GM18526 (cell line): ENCODE data around the gene SYCE3.

Experiments
- POLR2A ChIP-seq: IDR thresholded peaks from 3 replicates; pipeline ENCODE4 v1.6.1; 2011; ENCODE audit not compliant: insufficient read length; ENCODE audit errors: extremely low read depth

The SYCE3 gene

DNA sequence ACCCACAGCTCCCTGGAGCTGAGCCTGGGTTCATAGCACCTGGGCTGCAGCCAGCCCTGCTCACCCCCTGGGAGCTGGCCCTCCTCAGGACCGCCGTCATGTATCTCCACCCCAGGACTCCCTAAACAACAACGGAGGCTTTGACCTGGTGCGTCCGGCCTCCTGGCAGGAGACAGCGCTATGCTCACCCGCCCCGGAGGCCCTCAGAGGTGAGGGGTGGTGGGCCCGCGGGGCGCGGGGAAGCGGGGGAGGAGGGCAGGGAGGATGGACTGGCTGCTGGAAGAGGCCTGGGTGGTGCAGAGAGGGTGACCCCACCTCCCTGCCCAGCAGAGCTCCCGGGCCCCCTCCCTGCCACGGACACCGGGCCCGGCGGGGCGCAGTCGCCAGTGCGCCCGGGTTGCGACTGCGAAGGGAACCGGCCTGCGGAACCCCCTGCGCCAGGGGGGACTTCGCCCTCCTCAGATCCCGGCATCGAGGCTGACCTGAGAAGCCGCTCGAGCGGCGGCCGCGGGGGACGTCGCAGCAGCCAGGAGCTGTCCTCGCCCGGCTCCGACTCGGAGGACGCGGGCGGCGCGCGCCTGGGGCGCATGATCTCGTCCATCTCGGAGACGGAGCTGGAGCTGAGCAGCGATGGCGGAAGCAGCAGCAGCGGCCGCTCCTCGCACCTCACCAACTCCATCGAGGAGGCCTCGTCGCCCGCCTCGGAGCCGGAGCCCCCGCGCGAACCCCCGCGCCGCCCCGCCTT, 41.0 kb upstream of the SYCE3 start:
- TF ChIP-seq POLR2A, result no peak

DNA sequence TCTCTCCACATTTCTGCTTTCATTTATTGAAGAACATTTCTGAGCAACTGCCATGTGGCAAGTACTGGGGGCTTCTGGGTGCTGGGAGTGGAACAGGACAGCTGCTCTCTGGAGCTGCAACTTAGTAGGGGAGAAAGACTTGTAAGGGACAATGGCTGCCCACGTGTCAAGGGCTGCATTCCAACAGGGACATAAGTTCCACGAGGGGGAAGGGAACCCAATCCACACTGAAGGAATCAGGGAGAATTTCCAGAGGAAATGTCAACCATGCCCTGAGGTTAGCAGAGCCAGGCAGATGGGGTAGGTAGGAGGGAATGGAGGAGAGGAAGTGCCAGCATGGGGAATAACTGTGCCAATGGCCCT, 39.6 kb upstream of the SYCE3 start:
- TF ChIP-seq POLR2A, result no peak

DNA sequence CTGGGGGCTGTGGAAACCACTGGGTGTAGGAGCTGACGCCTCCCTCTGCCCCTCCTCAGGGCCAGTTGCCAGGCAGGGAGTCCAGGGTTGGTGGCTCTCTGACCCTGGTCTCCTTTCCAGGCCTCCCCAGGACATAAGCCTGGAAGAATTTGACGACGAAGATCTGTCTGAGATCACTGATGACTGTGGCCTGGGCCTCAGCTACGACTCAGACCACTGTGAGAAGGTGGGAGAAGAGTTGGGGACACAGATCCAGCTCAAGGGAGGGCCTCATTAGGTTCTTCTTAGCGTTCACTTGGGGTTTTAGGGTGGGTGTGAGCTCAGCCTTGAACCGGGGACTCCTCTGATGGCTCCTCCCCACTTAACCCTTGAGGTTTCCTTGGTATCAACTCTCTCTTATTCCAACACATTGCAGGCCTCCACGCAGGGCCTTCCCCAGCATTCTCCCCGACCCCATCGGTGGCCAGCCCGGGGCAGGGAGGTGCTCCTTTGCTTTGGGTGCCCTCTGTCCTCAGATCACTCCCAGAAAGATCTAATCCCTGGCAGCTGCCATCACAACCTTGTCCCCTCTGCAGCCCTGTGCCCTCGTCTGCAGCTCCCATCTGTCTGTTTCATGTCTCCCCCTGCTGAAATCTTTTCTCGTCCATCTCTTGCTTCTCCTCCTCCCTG, 39.1 kb upstream of the SYCE3 start:
- no peak for TF ChIP-seq POLR2A

DNA sequence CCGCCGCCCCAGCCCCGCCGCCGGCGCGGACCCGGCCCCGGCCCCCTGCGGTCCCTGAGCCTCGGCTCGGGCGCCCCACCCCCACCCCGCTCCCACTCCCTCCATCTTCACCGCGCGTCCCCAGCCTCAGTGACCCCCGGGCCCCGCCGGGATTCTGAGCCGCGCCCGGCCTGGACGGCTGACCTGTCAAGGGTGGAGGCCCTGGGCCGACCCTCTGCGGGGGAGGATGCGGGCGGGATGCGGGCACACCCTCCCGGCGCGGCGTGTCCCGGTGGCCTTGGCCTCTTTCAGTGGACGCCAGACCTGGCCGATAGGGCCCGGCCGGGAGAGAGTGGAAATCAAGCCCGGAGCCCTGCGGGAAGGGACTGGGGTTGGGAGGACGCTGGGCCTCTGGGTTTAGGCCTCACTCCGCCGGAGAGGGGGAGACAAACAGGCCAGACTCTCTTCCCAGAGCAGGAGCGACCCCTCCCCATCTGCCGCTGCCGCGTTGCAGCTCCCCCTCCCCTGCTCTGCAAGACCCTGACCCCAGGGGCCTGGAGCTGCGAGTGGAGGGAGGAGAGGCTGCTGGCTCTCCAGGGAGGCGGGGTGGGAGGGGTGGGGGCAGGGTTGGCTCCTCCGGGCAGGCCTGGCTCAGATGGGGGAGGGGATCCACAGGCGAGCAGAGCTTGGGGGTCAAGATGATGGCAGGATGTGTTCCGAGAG, 38.4 kb upstream of the SYCE3 start:
- no peak for TF ChIP-seq POLR2A

DNA sequence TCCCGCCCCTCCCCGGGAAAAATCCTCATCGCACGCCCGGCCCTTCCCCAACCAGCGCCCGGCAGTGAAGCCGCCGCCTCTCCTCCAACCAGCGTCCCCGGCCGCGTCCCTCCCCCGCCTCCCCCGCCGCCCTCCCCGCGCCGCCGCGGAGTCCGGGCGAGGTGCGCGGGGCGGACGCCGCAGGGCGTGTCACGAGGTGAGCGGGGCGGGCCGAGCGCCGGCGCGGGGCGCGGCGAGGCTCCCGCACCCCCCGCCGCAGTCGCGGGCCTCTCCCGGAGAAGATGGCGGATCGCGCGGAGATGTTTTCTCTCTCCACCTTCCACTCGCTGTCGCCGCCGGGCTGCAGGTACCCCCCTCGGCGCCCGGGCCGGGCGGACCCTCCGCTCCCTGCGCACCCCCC, 37.8 kb upstream of the SYCE3 start, which contains the start of gene MAPK8IP2:
Gene MAPK8IP2 (plus strand): TSS at position 256 of the 400 bp plus-strand sequence. CDS start 26 bp downstream, at position 282.
- TF ChIP-seq POLR2A, result no peak

DNA sequence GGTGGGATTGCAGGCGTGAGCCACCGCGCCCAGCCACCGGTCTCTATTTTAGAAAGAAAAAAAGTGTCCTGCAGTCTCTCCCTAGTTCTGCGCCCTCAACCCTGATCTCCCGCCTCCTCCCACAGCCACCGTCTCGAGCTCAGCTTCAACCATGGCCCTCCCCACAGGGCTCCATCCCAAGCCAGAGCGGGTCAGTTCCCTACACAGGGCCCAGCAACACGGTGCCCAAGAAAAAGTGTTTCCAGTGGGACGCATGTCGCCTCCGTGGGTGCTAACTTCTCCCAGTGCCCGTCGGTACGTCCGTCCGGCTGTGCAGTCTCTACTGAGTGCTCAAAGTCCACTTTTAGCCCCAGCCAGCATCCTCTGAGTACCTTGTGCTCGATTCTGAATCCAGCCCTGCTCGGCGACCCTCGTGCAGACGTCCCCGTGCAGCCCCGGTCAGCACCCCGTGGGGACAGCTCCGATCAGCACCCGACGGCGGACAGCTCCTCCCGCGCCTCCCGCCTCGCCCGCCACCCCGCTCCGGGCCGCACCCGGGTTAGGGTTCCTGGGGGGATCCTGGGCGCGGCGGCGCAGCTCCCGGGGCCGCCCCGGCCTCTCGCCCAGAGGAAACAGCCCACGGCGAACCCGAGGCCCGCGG, 37.2 kb upstream of the SYCE3 start:
- no peak for TF ChIP-seq POLR2A

DNA sequence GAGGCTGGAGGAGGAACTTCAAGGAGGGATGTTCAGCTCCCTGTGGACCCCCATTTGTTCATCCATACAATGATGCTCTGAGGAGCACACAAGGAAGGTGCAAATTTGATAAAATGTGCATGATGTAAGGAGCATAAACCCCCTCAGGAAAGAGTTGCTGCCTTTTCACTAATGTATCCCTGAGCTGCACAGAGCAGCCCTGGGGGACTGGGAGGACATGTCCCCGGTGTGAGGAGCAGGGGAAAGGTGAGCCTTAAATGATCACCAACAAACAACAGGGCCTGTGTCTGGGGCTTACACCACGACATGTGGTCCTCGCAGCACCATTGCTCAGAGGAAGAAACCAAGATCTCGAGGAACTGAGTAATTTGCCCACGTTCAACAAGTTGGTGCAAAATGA, 34.4 kb upstream of the SYCE3 start:
- TF ChIP-seq POLR2A, result no peak

DNA sequence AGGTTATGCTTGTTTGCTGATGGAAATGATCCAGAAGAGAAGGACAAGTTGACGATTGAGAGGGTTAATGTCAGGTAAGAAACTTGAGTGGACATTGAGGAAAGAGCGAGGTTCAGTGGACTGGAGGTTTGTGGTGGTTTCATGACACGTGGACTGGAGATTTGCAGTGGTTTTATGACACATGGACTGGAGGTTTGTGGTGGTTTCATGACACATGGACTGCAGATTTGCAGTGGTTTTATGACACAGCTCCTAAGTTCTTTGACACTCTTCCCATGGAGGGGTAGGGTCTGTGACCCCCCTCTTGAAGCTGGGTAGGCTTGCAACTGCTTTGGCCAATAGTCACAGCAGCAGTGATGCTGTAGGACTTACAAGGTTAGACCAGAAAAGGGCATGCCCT, 32.5 kb upstream of the SYCE3 start:
- no peak for TF ChIP-seq POLR2A

DNA sequence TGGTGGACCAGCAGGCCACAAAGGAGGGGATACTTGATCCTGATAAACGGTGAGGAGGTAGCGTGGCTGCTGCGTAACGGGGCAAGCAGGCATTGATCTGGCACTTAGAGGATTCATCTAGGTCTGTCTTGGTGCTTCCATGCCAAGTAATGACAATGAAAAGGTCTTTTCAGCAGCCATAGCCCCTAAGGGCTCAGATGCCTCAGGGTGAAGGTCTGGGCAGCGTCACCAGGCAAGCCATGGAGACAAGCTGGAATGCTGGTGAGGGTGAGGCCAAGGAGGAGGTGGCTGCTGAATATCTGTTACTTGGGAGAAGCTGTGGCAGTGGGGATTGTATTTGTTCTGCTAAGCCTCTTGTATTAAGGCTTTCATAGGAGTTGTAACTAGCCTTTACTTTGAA, 24.7 kb upstream of the SYCE3 start:
- TF ChIP-seq POLR2A, result no peak

DNA sequence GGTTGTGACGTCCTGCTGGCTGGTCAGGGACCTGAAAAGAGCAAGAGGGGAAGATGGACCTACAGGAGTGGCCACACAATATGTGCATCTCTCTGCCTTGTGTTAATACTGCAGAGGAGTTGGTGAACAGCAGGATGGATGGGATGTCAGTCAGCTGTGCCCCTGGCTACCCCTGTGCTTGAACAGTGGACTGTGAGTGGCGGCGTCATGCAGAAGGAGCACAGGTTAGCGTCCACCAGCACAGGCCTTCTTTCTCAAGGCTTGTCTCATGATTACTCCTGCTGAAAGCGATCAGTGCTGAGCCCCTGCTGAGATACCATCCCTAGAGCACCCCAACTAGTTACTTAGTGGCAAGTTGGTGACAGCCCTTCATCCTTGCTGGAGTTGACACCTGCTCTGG, 23.7 kb upstream of the SYCE3 start:
- TF ChIP-seq POLR2A, result no peak

DNA sequence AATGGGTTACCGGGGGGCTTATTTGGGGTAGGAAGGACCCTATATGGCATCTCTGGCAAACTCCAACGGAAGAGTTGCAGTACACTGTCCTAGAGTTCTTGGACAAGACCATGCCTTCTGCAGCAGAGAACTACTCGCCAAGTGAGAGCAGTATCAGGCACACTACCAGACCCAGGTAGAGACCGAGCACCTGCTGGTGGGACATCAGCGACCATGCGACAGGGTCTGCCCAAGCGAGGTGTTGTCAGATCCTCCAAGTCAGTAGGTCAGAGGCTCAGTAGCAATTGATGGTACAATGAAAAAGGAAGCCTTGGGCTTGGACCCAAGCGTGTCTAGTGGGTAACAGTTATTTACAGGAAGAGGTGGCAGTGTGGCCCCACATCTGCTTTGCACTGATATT, 23.1 kb upstream of the SYCE3 start:
- no peak for TF ChIP-seq POLR2A

DNA sequence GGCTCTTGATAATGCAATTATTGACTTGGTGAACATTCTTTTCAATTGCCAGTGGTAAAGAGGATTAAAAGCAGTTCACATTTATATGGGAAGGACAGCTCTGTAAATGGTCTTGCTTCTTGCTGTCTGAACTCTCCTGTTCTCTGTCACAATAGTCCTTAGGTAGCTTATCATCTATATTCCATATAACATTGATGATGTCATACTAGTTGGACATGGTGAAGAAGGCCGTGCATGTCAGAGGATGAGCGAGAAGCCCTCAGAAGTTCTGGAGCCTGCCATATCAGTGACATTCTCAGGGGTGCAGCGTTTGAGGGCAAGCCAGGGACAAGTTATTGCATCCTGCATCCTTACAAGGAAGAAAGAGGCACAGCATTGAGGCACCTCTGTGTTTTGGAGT, 22.5 kb upstream of the SYCE3 start:
- no peak for TF ChIP-seq POLR2A

DNA sequence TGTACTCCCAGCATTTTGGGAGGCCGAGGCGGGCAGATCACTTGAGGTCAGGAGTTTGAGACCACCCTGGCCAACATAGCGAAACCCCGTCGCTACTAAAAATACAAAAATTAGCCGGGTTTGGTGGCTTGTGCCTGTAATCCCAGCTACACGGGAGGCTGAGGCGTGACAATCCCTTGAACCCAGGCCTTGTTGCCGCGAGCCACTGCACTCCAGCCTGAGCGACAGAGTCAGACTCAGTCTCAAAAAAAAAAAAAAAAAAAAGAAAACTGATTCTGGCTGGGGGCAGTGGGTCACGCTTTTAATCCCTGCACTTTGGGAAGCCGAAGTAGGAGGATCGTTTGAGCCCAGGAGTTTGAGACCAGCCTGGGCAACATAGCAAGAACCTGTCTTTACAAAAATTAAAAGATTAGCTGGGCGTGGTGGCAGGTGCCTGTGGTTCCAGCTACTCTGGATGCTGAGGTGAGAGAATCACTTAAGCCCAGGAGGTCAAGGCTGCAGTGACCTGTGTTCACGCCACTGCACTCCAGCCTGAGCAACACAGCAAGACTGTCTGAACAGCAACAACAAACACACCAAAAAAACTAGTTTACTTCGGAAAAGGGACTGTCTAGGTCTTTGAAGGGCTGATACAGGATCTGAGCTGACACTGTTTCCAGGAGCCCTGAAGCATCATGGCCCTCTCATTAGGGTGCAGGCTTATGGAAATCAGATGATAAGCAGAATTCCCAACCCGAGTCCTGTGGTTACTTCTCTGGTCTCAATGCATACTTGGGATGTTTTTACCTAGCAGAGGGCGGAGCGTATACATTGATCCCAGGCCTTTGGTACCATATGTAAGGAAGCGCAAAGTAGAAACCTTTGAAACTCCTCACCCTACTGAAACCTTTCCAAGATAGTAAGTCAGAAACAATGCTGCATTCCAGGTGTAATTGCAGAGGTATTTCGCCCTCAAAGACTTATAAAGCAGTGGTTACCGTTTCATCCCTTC, 21.7 kb upstream of the SYCE3 start:
- no peak for TF ChIP-seq POLR2A

DNA sequence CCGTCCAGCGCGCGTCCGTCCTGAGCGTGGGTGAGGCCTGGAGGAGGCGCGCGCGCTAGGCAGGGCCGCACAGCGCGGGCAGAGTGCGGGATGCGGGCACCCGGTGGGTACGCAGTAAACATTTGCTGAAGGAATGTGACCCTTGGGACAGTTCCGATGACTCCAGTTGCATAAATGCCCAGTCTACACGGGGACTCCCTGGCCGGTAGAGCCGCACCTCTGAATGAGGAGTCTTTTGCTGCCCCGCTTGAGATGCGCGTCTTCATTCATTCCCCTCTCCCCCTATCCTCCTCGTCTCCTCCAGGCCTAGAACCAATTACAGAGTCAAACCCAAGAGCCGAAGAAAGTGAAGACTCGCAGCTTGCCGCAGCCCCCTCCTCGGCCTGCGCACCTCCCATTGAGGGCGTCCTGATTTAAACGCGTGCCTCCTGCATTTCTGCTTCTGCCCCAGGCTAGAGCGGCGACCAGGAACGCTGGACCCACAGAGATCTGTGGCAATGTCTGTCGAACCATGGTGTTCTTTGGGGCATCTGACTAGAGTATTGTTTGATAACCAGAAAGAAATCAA, 20.7 kb upstream of the SYCE3 start:
- TF ChIP-seq POLR2A, result peak; percentile 7
